Fibroblast of mammary gland (primary cell): ENCODE measurements around the gene PFKFB3.
"Not testable (repeated sequence)": the region's sequence is repeated elsewhere in the genome, so short reads cannot be mapped to it uniquely, and the experiment has no call there.

Source experiments
- DNase-seq: peaks from one replicate; pipeline ENCODE4 v3.0.0-alpha.2; 2010; ENCODE audit warnings: low read depth
- H3K4me3 ChIP-seq: 2 replicates; pipeline ENCODE4 v1.5.1; 2011; ENCODE audit warnings: low read depth, mild to moderate bottlenecking, low read length, moderate library complexity; ENCODE audit not compliant: control insufficient read depth
- TF ChIP-seq, protein P1 (sequence below): conservative IDR thresholded peaks from 2 replicates; pipeline ENCODE4 v1.5.1; 2011; ENCODE audit warnings: low read depth, low read length, inconsistent platforms; ENCODE audit not compliant: control insufficient read depth, insufficient read depth

The PFKFB3 gene

DNA sequence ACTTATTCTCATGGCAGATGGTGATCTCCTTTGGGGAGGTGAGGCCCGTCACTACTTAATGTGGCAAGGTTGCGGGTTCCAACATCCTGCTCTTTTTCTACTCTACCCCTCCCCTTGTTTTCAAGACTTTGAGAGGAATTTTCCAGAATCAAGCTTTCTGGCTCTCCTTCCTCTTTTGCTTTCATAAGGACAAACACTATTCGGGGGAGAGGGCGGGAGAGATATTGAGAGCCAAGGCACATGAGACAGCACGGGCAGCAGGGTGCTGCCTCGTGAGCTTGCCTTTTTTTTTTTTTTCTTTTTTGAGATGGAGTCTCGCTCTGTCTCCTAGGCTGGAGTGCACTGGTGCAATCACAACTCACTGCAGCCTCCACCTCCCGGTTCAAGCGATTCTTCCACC, 6.9 kb upstream of the PFKFB3 start:
- DNase-seq = no peak
- TF ChIP-seq, protein P1, sequence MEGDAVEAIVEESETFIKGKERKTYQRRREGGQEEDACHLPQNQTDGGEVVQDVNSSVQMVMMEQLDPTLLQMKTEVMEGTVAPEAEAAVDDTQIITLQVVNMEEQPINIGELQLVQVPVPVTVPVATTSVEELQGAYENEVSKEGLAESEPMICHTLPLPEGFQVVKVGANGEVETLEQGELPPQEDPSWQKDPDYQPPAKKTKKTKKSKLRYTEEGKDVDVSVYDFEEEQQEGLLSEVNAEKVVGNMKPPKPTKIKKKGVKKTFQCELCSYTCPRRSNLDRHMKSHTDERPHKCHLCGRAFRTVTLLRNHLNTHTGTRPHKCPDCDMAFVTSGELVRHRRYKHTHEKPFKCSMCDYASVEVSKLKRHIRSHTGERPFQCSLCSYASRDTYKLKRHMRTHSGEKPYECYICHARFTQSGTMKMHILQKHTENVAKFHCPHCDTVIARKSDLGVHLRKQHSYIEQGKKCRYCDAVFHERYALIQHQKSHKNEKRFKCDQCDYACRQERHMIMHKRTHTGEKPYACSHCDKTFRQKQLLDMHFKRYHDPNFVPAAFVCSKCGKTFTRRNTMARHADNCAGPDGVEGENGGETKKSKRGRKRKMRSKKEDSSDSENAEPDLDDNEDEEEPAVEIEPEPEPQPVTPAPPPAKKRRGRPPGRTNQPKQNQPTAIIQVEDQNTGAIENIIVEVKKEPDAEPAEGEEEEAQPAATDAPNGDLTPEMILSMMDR = no peak
- H3K4me3 ChIP-seq = no peak overlapping the region

DNA sequence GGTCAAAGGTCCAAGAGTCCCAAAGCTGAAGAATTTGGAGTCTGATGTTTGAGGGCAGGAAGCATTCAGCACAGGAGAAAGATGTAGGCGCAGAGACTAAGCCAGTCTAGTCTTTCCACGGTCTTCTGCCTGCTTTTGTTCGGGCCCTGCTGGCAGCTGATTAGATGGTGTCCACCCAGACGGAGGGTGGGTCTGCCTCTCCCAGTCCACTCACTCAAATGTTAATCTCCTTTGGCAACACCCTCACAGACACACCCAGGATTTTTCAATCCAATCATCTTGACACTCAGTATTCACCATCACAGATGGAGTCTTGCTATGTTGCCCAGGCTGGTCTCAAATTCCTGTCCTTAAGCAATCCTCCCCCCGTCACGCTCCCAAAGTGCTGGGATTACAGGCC, 6.2 kb upstream of the PFKFB3 start:
- H3K4me3 ChIP-seq, DNase-seq: not testable (repeated sequence)

DNA sequence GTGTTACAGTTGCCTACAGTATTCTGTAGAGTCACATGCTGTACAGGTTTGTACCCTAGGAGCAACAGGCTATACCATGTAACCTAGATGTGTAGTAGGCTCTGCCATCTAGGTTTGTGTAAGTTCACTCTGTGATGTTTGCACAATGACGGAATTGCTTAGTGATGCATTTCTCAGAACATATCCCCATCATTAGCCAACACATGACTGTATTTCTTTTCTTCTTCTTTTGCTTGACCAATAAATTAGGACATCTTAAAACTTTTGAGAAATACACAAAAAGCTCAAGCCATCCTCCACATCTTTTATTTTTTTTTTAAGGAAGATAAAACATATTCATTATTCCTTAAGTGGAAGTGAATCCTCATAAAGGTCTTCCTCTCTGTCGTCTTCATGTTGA, 5.4 kb upstream of the PFKFB3 start:
- peak; percentile 51 for DNase-seq
- TF ChIP-seq, protein P1 = no peak
- H3K4me3 ChIP-seq = no peak overlapping the region

DNA sequence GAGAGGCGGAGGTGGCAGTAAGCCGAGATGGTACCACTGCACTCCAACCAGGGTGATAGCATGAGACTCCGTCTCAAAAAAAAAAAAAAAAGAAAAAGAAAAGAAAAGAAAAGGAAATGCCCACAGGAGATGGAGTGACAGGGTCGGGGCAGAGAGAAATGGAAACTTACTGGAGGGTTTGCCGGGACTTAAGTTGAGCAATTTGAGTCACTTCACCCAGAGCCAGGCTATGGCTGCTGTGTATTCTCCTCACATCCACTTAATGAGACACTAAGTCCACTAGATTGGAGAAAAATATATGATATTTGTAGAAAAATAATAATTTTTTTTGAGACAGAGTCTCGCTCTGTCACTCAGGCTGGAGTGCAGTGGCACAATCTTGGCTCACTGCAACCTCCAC, 4.6 kb upstream of the PFKFB3 start:
- TF ChIP-seq, protein P1 = no peak
- no peak for DNase-seq
- no peak overlapping the region for H3K4me3 ChIP-seq

DNA sequence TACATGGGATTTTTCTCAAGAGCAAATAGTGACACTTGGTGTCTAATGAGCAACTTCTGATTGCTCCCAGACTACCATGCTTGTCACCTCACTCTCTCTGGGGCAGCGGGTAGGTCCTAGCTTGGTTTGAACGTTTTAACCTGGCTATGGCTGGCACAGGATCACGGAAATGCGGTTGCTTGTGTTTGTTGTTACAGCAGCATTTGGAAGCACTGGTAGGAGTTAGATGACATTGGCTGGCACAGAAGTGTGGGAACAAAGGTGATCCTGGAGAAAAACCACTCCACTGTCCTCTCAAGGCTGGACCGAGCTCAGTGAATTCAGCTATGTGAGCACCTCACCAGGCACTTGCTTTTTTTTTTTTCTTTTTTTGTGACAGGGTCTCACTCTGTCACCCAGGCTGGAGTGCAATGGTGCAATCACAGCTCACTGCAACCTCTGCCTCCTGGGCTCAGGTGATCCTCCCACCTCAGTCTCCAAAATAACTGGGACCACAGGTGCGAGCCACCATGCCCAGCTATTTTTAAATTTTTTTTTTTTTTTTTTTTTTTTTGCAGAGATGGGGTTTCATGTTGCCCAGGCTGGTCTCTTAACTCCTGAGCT, 3.5 kb upstream of the PFKFB3 start:
- TF ChIP-seq, protein P1 = no peak
- DNase-seq = no peak
- no peak overlapping the region for H3K4me3 ChIP-seq

DNA sequence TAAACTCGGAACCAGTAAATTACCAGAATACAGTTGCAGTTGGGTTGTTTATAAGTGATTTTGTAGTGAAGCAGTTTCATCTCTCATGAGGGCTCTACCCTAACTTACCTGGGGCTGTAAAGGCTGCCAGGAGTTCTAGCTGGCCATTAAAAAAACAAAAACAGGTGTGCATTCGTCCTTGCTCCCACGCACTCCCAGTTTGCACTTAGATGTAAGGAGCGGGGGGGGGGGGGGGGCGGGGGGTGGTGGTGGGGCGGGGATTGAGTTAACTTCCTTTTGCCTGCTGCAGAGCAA, 2.3 kb upstream of the PFKFB3 start:
- no peak overlapping the region for H3K4me3 ChIP-seq
- TF ChIP-seq, protein P1 = no peak
- no peak for DNase-seq

DNA sequence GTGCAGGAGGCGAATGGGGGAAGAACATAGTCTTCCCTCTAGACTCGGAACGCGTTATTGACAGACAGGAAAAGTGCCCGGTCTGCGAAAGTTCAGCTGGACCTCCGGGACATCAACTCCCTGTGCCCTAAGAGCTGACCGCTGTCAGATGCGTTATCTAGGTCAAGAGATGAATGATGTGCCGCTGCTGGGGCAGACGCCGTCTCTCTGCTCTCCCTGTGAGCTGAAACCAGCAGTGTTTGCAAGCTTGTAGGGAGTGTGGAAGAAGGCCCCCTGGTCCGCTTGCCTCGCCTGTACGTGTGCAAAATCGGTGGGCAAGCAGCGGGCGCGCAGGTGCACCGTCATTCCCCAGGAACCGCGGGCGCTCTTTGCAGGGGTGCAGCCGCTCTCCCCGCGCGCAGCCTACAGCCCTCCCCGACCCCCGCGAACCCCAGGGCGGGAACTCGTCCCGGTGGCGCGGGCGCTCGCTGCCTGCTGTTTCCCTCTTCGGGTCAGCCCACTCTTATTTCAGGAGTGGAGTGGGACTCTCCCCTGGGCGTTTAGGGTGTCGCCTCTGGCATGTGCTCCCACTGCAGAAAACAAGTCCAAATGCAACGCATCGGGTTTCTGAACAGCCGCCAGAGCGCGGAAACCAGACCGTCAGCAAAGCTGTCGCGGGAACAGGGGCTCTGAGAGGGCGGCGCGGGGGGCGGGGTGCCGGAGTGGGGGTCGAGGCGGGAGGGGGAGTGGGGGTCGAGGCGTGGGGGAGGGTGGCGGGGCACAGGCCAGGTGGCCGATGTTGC, 1.8 kb upstream of the PFKFB3 start:
- peak overlapping the region; percentile 36 for H3K4me3 ChIP-seq
- DNase-seq = peak; percentile 23
- TF ChIP-seq, protein P1 = no peak
